H1 (cell line): ENCODE data around the gene OSBP.

Experiments
- CTCF ChIP-seq, 3 experiments: IDR thresholded peaks; 1 replicate in 2 of 3; 2 replicates in 1 of 3; pipeline versions ENCODE4 v1.5.1 to v1.6.1; 2011; ENCODE audit warnings: low read length in 3 of 3, mild to moderate bottlenecking in 3 of 3, inconsistent platforms in 2 of 3, low read depth in 1 of 3, moderate library complexity in 1 of 3; ENCODE audit not compliant: insufficient read depth in 1 of 3; ENCODE audit errors: control extremely low read depth in 1 of 3
- POLR2A ChIP-seq, 2 experiments: IDR thresholded peaks; 1 replicate in 1 of 2; 2 replicates in 1 of 2; pipeline ENCODE4 v1.6.1; 2011; ENCODE audit warnings: low read depth in 2 of 2, low read length in 2 of 2, mild to moderate bottlenecking in 2 of 2; ENCODE audit errors: control extremely low read depth in 1 of 2

GRCh38 chr11:59607703-59608454, 7.7 kb downstream of the OSBP start:
- TF ChIP-seq CTCF (IDR thresholded peaks at IDR 0.05; ENCODE audit: control extremely low read depth in 1 of 3, insufficient read depth in 1 of 3, low read depth in 1 of 3, low read length in 3 of 3), result no peak
- TF ChIP-seq POLR2A (IDR thresholded peaks at IDR 0.05; ENCODE audit: control extremely low read depth in 1 of 2, low read depth in 2 of 2, low read length in 2 of 2), result no peak
